Ramos (cell line): ENCODE measurements around the gene AUH.

Experiments used
- in situ Hi-C: fragments of 300-500 bp; cut with MboI; formaldehyde crosslinking; loops from one replicate; pipeline ENCODE4 v1.14.3; 2022; ENCODE audit warnings: low sequenced_read_pairs; ENCODE audit not compliant: unreplicated experiment

The AUH gene

DNA sequence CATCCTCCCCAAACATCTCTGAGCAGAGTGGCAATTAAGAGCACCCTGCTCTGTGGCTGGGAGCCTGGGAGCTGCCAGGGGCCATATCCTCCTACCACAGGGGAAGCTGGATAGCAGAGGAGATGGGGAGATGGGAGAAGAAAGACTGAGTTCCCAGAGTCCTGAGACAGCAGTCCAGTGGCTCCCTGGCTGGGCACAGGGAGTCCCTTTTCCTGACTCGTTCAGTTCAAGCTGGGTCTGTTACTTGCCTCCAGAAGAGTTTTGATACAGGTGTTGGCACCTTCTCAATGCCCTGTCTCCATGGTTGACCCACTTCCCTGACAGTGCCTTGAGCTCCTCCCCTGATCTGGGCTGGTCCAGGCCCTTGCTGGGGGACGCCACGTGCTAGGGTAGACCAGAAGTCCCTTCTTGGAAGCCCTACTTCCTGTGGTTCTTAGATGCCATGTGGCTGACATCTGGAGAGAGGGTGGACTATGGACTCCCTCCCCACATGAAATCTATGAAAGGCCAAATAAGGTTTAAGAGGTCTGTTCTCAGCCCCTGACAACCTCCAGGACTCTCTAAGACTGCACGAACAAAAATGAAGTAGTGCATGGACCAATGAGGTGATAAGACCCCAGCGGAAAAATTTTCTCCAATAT, 166.2 kb downstream of the AUH start:
- in situ Hi-C loops: no loop called here

DNA sequence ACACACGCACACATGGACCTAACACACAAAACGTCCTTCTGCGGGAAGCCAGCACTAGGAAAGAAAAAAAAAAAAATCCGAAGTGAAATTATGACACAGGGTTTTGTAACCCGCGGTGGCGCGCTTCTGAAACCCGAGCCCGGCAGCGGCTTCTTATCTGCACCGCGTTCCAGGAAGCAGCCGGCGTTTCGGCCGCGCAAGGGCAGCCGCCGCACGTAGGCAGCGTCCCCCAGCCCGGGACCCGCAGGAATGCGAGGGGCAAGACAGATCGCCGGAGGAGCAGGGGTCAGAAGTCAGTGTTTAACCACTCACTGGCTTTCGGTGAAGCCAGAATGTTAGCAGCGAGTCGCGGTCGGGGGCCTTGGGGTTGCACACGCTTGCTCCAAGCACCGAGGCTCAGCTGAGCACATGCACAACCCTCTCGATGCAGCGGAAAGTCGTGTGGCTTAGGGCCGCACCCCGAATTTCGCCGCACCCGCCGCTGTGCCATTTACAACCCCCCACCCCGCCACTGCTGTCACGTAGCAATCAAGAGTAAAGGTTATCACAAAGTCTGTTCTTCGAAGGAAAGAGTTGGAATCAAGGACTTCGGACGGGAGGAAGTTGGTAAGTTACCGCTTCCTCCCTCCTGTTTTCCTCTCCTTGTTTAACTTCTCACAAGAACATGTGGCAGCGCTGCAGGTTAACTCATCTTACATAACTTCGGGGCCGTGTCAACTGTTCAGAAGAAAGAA, 167.9 kb downstream of the AUH start:
- in situ Hi-C loops: no loop called here

DNA sequence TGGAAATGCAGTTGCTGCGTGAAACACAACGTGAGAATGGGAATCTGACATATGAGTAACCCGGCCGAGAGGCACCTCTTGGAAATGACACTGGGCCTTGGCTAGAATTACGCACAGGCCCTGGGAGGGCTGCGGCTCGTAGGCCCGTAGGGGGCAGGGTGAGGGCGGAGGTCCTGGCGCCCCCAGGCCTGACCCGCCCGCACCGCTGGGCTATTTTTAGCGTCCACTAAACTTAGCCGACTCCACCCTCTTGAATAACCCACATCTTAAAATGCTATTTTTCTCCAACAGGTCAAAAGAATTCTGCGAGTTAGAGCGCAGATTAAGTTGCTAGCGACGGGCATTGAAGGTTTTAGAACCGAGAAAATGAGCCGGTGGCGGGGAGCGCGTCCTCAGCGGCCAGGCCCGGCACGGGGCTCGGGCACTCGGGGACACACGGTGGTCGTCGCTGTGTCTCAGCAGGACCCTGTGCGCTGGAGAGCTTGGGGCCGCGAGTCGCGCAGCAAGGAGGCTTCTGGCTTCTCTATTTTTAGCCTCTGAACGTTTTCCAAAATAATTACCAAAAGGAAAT, 168.5 kb downstream of the AUH start:
- in situ Hi-C loops: no loop called here

DNA sequence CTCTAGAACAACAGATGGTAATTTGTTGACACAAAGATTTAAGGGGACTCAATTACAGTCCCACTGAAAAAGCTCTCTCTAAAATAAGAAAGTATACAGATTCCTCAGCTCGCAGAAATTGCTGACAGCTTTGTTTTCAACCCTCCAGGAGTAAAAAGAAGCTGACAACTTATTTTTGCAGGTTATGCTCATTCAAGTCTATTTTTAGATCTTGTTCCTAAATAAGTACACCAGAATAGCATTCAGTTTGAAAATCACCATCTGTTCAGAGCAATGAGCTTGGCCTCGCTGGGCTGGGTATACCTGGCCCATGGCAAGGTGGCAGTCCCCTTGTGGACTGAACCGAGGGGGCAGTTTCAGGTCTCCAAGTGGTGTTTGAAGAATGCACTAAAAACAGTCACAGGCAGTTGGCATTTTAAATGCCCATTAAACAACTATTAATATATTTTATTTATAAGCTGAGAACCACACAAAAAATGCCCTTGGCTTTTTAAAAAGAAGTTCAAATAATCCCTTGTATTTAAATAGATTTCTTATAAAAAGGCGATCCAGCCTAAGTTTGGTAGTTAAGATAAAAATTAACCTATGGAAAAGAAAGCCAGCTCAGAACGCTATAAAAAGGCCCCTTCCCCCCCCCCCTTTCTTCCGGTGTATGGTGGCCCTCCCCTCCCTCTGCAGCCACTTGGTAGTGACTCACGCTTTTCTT, 169.2 kb downstream of the AUH start:
- in situ Hi-C loops: no loop called here

DNA sequence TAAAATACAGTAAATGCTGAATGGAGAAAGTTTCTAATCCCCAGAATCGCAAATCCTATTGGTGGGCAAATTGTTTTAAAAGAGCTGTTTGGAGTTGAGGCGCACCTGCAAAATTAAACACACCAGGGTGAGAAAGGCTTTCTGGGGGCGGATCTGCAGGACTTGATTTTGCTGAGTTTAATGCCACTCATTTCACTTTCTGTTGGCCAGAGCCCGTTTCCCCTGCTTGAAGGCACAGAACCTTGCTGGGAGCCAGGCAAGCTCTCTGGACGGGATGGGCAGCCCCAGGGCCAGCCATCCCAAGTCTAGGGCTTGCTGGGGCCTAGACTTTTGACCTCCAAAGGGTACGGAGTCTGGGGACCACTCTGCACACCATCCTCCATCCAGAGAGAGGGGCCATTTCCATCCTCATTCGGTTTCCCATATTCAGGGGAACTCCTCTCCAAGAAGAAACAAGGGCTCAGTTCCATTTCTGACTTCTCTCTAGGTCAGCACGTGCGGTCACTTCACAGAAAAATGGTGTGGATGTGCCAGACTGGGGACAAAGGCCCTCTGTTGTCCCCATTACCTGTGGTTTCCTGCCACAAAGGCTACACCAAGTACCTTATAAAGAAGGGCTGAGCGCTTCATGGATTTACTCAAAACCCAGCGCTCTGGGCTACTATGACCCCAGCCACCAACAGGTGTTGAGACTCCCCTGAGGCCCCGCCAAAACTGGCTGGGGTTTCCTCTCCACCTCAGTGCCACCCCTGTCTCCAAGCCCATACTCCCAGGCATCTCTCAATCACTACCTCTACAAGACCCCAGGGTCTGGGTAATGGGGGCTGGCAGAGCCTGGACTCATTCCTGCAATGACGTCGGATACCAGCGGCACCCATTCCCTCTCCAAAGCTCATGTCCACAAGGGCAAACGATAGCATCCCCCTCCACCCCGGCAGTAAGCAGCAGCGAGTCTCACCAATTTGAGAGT, 170.0 kb downstream of the AUH start:
- in situ Hi-C loops: no loop called here

DNA sequence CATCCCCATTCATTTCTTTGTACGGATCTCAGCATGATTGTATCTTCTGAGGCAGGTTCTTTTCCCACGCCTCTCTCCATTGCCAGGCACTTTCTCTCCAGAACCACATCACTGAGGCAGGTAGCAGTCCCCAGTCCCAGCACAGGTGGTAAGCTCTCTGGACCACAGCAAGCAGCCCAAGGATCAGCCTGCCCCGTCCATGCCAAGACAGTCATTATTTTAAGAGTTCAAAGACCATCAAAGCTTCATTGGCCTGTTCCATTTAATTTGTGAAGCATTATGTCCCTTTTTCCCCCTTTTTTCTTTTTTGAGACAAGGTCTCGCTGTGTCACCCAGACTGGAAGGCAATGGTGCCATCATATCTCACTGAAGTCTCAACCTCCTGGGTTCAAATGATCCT, 171.7 kb downstream of the AUH start:
- in situ Hi-C loops: no loop called here

DNA sequence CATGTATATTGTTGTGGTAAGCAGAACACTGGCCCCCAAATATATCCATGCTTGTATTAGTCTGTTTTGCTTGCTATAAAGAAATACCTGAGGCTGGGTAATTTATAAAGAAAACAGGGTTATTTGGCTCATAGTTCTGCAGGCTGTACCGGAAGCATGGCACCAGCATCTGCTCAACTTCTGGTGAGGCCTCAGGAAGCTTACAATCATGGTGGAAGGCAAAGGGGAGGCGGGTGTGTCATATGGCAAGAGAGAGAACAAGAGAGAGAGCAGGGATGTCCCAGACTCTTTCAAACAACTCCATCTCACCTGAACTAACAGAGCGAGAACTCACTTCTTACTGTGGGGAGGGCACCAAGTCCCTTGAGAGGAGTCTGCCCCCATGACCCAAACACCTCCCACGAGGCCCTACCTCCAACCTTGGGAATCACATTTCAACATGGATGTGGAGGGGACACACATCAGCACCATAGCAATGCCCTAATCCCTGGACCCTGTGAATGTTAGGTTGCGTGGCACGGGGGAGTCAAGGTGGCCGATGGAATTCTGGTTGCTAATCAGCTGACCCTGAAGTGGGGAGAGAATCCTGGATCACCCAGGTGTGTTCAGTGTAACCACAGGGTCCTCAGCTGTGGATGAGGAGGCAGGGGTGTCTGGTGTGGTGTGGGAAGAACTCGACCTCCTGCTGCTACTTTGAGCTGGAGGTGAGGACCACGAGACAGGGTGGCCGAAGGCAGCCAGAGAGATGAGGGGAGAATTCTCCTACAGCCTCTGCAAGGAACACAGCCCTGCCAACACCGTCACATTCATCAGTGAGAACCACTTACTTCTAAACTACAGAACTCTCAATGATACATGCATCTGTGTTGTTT, 172.8 kb downstream of the AUH start:
- in situ Hi-C loops: no loop called here

DNA sequence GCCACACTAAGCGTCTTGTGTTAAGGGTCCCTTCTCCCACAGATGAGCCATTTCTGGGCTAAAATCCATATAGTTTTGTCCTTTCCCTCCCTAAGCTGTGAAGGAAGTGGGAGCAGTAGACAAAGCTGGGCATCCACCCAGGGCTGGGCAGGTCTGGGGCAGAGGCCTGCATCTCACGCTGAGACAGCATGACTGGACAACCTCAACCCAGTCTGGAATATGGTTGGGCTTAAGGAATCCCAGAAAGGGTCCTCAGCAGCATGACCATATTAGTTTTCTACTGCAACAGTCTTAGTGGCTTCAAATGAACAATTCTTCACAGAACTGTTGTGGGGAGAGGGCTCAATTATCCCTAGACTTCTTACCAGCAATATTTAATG, 173.8 kb downstream of the AUH start:
- in situ Hi-C loops: no loop called here

DNA sequence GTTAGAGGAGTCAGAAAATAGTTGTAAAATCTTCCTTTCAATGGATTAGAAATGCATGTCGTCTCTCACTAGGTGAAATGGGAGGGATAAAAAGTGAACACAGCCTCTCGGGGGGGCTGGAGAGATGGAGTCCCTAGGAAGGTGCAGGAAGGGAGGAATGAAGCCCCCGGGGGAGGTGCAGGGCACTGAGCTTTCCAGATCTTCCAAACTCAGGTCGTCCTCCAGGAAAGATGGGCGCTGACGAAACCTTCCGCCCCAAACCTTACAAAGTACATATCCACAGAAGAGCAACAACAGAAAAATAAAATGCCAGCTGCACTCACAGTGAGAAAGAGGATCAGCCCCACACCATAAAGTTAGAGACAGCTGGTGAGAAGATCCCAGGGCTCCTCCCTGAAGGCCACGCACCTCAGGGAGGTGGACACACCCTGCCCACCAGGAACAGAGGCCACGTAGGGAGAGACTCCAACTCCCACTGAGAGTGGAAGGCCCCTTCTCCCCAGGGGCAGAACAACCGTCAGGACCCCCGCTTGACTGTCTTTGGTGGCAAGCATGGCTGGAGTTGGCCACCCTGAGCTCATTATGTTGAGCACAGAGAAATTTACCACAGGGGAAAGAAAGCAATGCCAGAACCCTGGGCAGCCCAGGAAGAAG, 174.3 kb downstream of the AUH start:
- in situ Hi-C loops: no loop called here

DNA sequence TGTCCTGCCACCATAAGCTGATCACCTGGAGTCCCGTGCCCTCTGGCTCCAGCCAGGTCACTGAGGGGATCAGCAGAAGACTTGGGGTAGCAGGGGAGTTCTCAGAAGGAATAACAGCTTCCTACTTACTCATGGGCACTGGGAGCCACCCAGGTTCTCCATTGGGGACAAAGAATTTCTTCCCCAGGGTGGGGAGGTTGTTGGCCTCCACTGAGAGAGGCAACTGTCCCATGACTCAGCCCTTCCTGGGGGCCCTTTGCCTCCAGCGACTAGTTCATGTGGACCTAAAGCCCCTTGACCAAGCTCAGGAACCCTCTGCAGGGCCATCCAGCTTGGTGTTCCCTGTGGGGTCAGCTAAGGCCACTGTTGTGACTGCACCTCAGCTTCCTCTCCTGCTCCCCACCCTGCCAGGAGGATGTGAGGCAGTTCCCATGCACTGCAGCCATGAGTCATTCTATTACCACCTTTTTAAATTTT, 175.0 kb downstream of the AUH start:
- in situ Hi-C loops: no loop called here

DNA sequence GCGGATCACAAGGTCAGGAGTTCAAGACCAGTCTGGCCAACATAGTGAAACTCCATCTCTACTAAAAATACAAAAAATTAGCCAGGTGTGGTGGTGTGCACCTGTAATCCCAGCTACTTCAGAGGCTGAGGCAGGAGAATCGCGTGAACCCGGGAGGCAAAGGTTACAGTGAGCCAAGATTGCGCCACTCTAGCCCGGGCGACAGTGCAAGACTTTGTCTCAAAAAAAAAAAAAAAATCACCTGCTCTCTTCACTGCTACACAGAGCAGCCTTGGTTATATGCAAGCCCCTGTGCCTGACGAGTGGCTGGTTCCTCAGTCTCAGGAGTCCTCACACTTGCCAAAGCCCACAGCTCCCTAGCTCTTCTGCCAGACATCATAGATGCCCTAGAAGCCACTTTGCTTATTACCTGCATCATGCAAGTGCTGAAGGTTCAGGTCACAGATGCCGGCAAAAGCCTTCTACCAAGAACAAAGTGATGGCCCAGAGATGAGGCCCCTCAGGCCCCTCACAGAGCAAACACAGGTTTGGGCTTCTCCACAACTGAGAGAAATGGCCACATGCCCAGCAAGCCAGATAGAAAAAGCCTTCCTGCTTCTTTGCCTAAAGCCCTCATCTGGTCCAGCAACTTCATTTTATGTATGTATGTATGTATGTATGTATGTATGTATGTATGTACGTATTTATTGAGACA, 176.4 kb downstream of the AUH start:
- in situ Hi-C loops: no loop called here

DNA sequence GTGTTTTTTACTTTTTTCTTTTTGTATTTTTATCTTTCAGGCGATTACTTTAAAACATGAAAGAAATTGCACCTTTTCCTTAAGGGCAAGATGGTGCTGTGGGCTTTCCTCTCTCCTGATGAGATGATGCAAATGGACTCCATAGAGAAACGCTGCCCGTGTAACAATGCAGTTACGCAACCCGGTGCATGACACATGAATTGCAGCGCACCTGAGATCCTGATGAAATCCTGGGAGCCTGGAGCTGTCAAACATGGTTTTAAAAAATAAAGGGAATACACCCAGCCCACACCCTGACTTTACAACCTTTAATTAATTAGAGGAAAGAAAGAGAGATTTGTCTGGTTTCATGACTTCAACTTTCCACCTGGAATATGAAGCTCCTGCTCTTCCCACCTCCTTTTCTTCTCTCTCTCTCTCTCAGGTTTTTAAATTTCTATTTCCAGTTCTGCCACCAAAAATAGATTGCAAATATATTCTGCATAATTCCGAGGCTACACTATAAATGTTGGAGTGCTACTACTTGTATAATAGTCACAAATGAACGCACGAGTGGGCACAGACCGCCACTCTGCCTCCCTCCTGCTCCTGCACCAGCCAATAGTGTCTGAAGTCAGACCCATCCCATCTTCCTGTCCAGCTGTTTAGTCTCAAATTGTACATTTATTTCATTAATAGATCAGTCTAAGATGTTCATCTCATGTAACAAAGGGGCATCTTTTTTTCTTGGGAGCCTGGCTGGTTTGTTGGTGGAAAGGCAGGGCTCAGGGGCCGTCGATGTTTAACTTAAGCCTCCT, 179.1 kb downstream of the AUH start:
- in situ Hi-C loops: no loop called here

DNA sequence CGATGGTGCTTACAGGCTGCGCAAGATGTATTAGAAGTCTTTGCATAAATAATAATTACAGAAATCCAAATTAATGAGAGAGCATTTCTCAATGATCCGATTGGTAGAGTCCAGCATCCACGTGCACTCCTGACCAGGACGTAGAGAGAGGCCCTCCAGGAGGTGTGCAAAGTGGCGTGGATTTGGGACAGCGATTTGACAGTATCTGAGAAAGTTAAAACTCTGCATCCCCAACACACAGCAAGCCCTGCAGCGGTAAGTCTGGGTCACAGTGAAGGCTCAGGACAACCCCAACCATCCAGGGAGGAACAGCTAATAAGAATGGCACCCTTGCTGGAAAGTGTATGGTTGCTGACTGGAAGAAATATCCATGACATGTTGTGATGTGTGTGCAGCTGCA, 180.2 kb downstream of the AUH start:
- in situ Hi-C loops: no loop called here

DNA sequence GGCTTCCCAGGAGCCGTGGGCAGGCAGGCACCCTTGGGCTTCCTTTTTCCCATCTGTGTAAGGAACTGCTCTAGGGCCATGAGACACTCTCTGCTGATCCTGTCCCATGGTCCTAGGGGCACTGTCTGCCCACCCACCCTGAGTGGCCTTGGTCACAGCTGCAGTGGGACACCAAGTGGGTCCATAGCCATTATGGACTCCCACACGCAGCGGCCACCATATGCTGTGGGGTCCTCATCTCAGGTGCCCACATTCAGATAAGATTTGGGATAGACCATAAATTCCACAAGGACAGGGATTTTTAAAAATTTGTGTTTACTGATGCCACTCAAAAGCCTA, 180.8 kb downstream of the AUH start:
- in situ Hi-C loops: no loop called here

DNA sequence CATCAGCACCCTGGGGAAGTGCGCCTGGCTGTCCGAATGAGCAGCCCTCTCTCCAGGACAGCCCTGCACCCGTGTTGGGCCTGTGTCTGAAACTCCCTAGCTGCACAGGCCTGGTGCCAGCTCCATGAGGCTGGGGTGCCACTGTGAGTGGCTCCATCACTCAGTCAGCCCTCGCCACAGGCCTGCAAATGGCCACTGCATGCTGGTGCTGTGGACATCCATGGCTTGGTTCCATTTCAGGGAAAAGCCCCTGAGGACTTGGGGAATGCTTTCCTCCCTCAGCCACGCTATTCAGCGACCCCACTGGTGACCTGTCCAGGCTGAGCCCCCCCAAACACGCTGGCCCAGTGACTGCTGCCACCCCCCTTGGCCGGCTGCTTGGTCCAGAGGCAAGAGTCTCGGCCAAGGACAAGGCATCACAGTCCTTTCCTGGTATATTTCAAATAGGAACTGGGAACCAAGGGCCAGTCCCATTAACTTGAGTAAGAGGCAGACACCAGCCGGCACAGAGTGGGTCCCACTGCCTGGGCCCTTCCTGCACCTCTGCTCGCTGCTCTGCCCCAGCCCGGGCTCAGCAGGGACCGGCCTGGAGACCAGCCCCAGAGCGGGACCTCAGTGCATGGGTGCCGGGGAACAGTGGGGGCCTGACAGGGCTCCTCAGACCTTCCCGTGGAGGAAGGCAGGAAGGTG, 181.3 kb downstream of the AUH start:
- in situ Hi-C loops: no loop called here

DNA sequence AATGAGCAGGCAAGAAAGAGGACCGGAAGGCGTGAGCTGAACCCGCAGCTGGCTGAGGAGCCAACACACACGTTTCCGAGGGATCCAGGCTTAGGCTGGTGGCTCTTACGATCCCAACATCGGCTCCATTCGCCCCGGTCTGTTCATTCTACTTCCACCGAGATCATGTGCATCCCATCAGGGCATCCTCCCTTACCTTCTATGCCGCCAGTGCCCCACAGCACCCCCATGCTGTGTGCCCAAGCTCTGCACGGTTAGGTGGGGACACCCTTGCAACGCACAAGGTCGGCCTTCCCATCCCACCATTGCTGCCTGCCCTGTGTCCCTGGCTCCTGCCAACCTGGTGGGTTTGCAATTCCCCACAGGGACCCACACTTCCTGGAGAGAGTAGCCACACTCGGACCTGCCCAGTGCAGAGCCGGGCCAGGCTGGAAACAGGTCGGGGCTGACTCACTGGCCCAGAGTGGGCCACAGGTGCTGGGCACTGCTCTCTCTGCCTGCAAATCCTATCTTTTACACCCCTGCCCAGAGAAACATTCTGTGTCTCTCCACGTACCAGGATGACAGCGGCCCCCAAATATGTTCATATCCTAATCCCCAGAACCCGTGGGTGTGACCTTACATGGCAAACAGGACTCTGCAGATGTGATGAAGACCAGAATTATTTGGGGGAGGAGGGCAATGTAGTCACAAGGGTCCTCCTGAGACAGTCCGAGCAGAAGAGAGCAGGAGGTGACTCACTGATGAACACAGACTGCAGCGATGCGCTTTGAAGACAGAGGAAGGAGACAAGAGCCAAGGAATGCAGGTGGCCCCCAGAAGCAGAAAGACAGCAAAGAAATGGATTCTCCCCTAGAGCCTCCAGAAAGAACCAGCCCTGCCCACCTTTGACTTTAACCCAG, 182.2 kb downstream of the AUH start:
- in situ Hi-C loops: no loop called here
